ENCODE results near the gene TIGD6.

DNA sequence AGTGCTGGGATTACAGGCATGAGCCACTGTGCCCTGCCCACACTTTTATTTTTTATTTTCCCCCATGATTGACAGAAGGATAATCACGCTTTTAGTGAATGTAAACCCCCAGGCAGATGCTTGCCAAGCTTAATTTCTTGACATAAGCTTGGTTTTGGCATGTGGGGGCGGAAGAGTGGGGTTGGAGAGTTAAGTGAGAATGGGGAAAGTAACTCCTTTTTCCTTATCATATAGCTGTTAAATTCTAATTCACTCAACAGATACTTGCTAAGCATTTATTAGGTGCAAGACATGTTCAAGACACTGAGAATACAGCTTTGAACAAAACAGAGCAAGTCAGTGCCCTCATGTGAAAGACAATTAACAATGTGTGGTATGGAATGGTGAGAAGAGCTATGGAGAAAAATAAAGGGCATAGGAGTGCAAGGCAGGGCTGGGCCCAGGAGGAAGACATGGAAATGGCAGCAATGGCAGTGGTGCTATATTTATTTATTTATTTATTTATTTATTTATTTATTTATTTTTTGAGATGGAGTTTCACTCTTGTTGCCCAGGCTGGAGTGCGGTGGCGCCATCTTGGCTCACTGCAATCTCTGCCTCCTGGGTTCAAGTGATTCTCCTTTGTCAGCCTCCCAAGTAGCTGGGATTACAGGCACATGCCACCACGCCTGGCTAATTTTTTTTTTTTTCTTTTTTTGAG is 37.7 kb downstream of the TIGD6 start:
- TF ChIP-seq CTCF (IDR thresholded peaks at IDR 0.05) = no peak
- TF ChIP-seq POLR2A (IDR thresholded peaks at IDR 0.05) = no peak

All from gastroesophageal sphincter (tissue), 3 donors.